ENCODE measurements around the gene SERPINA1. TPM values are rescaled to one million over a fixed set of nuclear protein-coding genes. Genes with fewer than 3 reads are reported as not detected.
A peak's percentile ranks its signal among the peaks of the same experiment; 100 is the strongest.

Gene SERPINA1
- total RNA-seq, 1 experiment from 2014 or later: 150 TPM

- H3K9me3 ChIP-seq: no peaks in the 10 kb centered on the region
- H3K4me1 ChIP-seq: peaks cover 4% of the 10 kb centered on the region; the same call in 1 of the 2 replicates
- no peak overlapping the region for H3K4me3 Mint-ChIP-seq (ENCODE audit: unreplicated experiment)
- no peak for TF ChIP-seq CTCF (IDR thresholded peaks at IDR 0.05; ENCODE audit: insufficient read depth in 1 of 2, low read depth in 1 of 2, low read length in 1 of 2, severe bottlenecking in 1 of 2, unreplicated experiment in 1 of 2)
- H3K9me3 Mint-ChIP-seq (ENCODE audit: unreplicated experiment): no peaks in the 10 kb centered on the region
- DNase-seq: no peak
- no peaks in the 10 kb centered on the region for H3K4me1 Mint-ChIP-seq (ENCODE audit: low read depth, unreplicated experiment)
- ChIA-PET POLR2A (no interaction called here), CTCF (no interaction called here)
- H3K27me3 ChIP-seq (replicated peaks; ENCODE audit: control insufficient read depth, insufficient read depth, low read length): no peaks in the 10 kb centered on the region
- intact Hi-C loops (cut with micrococcal nuclease; ENCODE audit: unreplicated experiment): no loop called here
- H3K36me3 ChIP-seq (ENCODE audit: control insufficient read depth, insufficient read depth, low read length): no peaks in the 10 kb centered on the region
- no peaks in the 10 kb centered on the region for H3K36me3 Mint-ChIP-seq (ENCODE audit: insufficient read depth, unreplicated experiment)
- H3K27ac Mint-ChIP-seq (ENCODE audit: unreplicated experiment): no peak overlapping the region
- no TSS peak for BruUV-seq (replicated peaks)
- H3K4me3 ChIP-seq (ENCODE audit: low read depth, low read length): no peak overlapping the region
- H3K27me3 Mint-ChIP-seq (ENCODE audit: insufficient read depth, unreplicated experiment): no peaks in the 10 kb centered on the region
These were observed 57.5 kb downstream of the SERPINA1 start for GRCh38 chr14:94330857-94331256.

GRCh38 chr14:94330432-94330831 lies 58.0 kb downstream of the SERPINA1 start:
- H3K4me3 Mint-ChIP-seq (ENCODE audit: unreplicated experiment): no peak overlapping the region
- ChIA-PET POLR2A (no interaction called here), CTCF (no interaction called here)
- no peaks in the 10 kb centered on the region for H3K9me3 Mint-ChIP-seq (ENCODE audit: unreplicated experiment)
- H3K4me1 Mint-ChIP-seq (ENCODE audit: low read depth, unreplicated experiment): no peaks in the 10 kb centered on the region
- H3K36me3 ChIP-seq (ENCODE audit: control insufficient read depth, insufficient read depth, low read length): no peaks in the 10 kb centered on the region
- H3K27me3 Mint-ChIP-seq (ENCODE audit: insufficient read depth, unreplicated experiment): no peaks in the 10 kb centered on the region
- intact Hi-C loops (cut with micrococcal nuclease; ENCODE audit: unreplicated experiment): no loop called here
- peaks cover 4% of the 10 kb centered on the region; the same call in 1 of the 2 replicates for H3K4me1 ChIP-seq
- DNase-seq: no peak
- H3K27ac Mint-ChIP-seq (ENCODE audit: unreplicated experiment): no peak overlapping the region
- H3K36me3 Mint-ChIP-seq (ENCODE audit: insufficient read depth, unreplicated experiment): no peaks in the 10 kb centered on the region
- no peaks in the 10 kb centered on the region for H3K9me3 ChIP-seq
- no TSS peak for BruUV-seq (replicated peaks)
- H3K4me3 ChIP-seq (ENCODE audit: low read depth, low read length): no peak overlapping the region
- H3K27me3 ChIP-seq (replicated peaks; ENCODE audit: control insufficient read depth, insufficient read depth, low read length): no peaks in the 10 kb centered on the region
- TF ChIP-seq CTCF (IDR thresholded peaks at IDR 0.05; ENCODE audit: insufficient read depth in 1 of 2, low read depth in 1 of 2, low read length in 1 of 2, severe bottlenecking in 1 of 2, unreplicated experiment in 1 of 2): no peak

GRCh38 chr14:94329857-94330256 lies 58.5 kb downstream of the SERPINA1 start:
- Mint-ChIP-seq H3K9me3 (ENCODE audit: unreplicated experiment) (no peaks in the 10 kb centered on the region), H3K27me3 (ENCODE audit: insufficient read depth, unreplicated experiment) (no peaks in the 10 kb centered on the region), H3K4me3 (ENCODE audit: unreplicated experiment) (no peak overlapping the region), H3K27ac (ENCODE audit: unreplicated experiment) (no peak overlapping the region), H3K4me1 (ENCODE audit: low read depth, unreplicated experiment) (no peaks in the 10 kb centered on the region), H3K36me3 (ENCODE audit: insufficient read depth, unreplicated experiment) (no peaks in the 10 kb centered on the region)
- Histone ChIP-seq H3K27me3 (replicated peaks; ENCODE audit: control insufficient read depth, insufficient read depth, low read length) (no peaks in the 10 kb centered on the region), H3K4me1 (peaks cover 4% of the 10 kb centered on the region; the same call in 1 of the 2 replicates), H3K4me3 (ENCODE audit: low read depth, low read length) (no peak overlapping the region), H3K9me3 (no peaks in the 10 kb centered on the region), H3K36me3 (ENCODE audit: control insufficient read depth, insufficient read depth, low read length) (no peaks in the 10 kb centered on the region)
- TF ChIP-seq CTCF (IDR thresholded peaks at IDR 0.05; ENCODE audit: insufficient read depth in 1 of 2, low read depth in 1 of 2, low read length in 1 of 2, severe bottlenecking in 1 of 2, unreplicated experiment in 1 of 2): peak in 1 of 2 experiments; percentile 6
- POLR2A ChIA-PET: no interaction called here
- BruUV-seq (replicated peaks): no TSS peak
- CTCF ChIA-PET: no interaction called here
- no peak for DNase-seq
- intact Hi-C loops (cut with micrococcal nuclease; ENCODE audit: unreplicated experiment): no loop called here

All from Caco-2 (cell line).